KOPT-K1 (cell line): Measurements from ENCODE around the gene SNX5.

Experiments used
- H3K27ac ChIP-seq: fragments of 200-600 bp; sonication (generic); 2 replicates; pipeline ENCODE4 v1.5.1; 2016; ENCODE audit warnings: antibody characterized with exemption, mild to moderate bottlenecking, low read depth, low read length; ENCODE audit not compliant: poor library complexity, severe bottlenecking
- H3K36me3 ChIP-seq: fragments of 200-600 bp; sonication (generic); 2 replicates; pipeline ENCODE4 v1.5.1; 2017; ENCODE audit warnings: antibody characterized with exemption, mild to moderate bottlenecking, low read length, moderate library complexity; ENCODE audit not compliant: insufficient read depth
- H3K9me3 ChIP-seq: fragments of 200-600 bp; sonication (generic); 2 replicates; pipeline ENCODE4 v1.5.1; 2017; ENCODE audit warnings: antibody characterized with exemption, low read length, mild to moderate bottlenecking; ENCODE audit not compliant: insufficient read depth, poor library complexity, severe bottlenecking

The SNX5 gene

GRCh38 chr20:17904027-17904426 lies 64.6 kb downstream of the SNX5 start:
- no peaks in the 10 kb centered on the region for H3K36me3 ChIP-seq
- no peaks in the 10 kb centered on the region for H3K9me3 ChIP-seq
- H3K27ac ChIP-seq = no peak overlapping the region

- Histone ChIP-seq H3K27ac (no peak overlapping the region), H3K9me3 (no peaks in the 10 kb centered on the region), H3K36me3 (no peaks in the 10 kb centered on the region)
These were observed 66.0 kb downstream of the SNX5 start for GRCh38 chr20:17902531-17903083.

GRCh38 chr20:17901971-17902370 lies 66.6 kb downstream of the SNX5 start:
- Histone ChIP-seq H3K9me3 (no peaks in the 10 kb centered on the region), H3K36me3 (no peaks in the 10 kb centered on the region), H3K27ac (no peak overlapping the region)

- H3K9me3 ChIP-seq = no peaks in the 10 kb centered on the region
- no peak overlapping the region for H3K27ac ChIP-seq
- no peaks in the 10 kb centered on the region for H3K36me3 ChIP-seq
These were observed 70.0 kb downstream of the SNX5 start for GRCh38 chr20:17898548-17898994.

- Histone ChIP-seq H3K9me3 (no peaks in the 10 kb centered on the region), H3K27ac (no peak overlapping the region), H3K36me3 (no peaks in the 10 kb centered on the region)
These were observed 70.9 kb downstream of the SNX5 start for GRCh38 chr20:17897566-17898307.

- peaks cover under 1% of the 10 kb centered on the region for H3K9me3 ChIP-seq
- H3K36me3 ChIP-seq = no peaks in the 10 kb centered on the region
- H3K27ac ChIP-seq = no peak overlapping the region
These were observed 71.7 kb downstream of the SNX5 start for GRCh38 chr20:17896771-17897369.

GRCh38 chr20:17896193-17896723 lies 72.3 kb downstream of the SNX5 start:
- H3K9me3 ChIP-seq = peaks cover 4% of the 10 kb centered on the region
- no peaks in the 10 kb centered on the region for H3K36me3 ChIP-seq
- H3K27ac ChIP-seq = no peak overlapping the region

- H3K36me3 ChIP-seq = no peaks in the 10 kb centered on the region
- no peak overlapping the region for H3K27ac ChIP-seq
- peaks cover 4% of the 10 kb centered on the region for H3K9me3 ChIP-seq
These were observed 72.9 kb downstream of the SNX5 start for GRCh38 chr20:17895641-17896171.

GRCh38 chr20:17893445-17893844 lies 75.1 kb downstream of the SNX5 start:
- Histone ChIP-seq H3K27ac (no peak overlapping the region), H3K9me3 (peaks cover 10% of the 10 kb centered on the region), H3K36me3 (no peaks in the 10 kb centered on the region)

GRCh38 chr20:17892189-17892938 lies 76.2 kb downstream of the SNX5 start:
- Histone ChIP-seq H3K36me3 (no peaks in the 10 kb centered on the region), H3K9me3 (peaks cover 10% of the 10 kb centered on the region), H3K27ac (no peak overlapping the region)
